AG04449 (cell line): ENCODE measurements around the gene ZNF708.
A peak's percentile ranks its signal among the peaks of the same experiment; 100 is the strongest.
"Not testable (repeated sequence)": the region's sequence is repeated elsewhere in the genome, so short reads cannot be mapped to it uniquely, and the experiment has no call there.

Experiments
- CTCF ChIA-PET: fragments of 350-600 bp; formaldehyde crosslinking; extraction: SDS; loops from one replicate; lab custom pipeline; 2021; ENCODE audit warnings: antibody characterized with exemption; lab: Yijun Ruan, JAX
- POLR2A ChIA-PET: fragments of 400-600, 350-600 bp; formaldehyde crosslinking; extraction: SDS; loops from one replicate; lab custom pipeline; 2020; ENCODE audit warnings: antibody characterized with exemption, inconsistent platforms; lab: Yijun Ruan, JAX
- DNase-seq: peaks from one replicate; pipeline ENCODE4 v3.0.0-alpha.2; 2010; ENCODE audit warnings: low read depth, low spot score
- H3K4me3 ChIP-seq: 2 replicates; pipeline ENCODE4 v1.5.1; 2011; ENCODE audit warnings: low read depth, mild to moderate bottlenecking, control low read depth, low read length
- CTCF ChIP-seq: IDR thresholded peaks from one replicate; pipeline ENCODE4 v1.5.1; 2011; ENCODE audit warnings: mild to moderate bottlenecking, moderate library complexity, low read length, control low read depth, inconsistent platforms; ENCODE audit not compliant: insufficient read depth; ENCODE audit errors: missing control alignments

Gene ZNF708

DNA sequence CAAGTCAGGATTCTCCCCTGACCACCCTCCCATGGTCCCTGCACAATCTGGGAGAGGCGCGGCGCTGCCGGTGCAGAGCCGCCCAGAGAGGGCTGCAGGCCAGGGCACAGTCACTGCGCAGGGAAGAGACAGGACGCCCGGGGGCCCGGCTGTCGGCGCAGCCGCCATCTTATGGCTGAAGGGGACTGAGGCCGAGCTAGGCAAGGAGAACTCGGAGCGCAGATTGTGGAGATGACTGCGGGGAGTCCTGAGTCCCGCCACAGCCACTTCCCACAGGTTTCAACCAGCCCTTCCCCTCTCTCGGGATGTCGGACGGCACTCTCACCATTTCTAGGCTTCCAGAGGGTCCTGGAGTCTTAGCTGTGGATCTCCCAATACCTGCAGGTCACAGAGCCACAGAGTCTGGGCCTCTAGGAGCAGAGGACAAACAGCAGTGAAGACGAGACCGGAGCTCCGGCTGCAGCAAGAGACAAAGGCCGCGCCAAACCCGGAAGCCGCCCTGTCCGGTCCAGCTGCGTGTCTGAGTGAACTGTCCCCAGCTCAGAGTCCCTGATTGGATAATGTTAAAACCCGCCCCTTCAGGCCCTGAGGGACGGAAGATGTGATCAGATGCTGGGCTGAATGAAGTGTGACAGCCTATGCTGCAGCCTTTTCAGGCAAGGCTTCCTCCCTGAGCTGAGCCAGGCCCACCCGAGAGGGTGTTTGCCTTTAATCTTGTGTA, at the start of gene ZNF708:
Gene ZNF708, minus strand, starts transcription at position 526 of the 721 bp plus-strand sequence. Its CDS starts 198 bp downstream, at position 328.
- DNase-seq: peak; percentile 57
- H3K4me3 ChIP-seq: peak within 1 kb of the TSS; percentile 95
- CTCF ChIA-PET: interaction anchor here (1.4 kb wide), 1 partner anchor 30 kb away, joined by 3 read pairs; the partner anchor contains the start of gene ZNF738
- POLR2A ChIA-PET: interaction anchor here (0.7 to 1.7 kb wide), 9 partner anchors 19 to 905 kb away, joined by 3 to 11 read pairs (median 4); partner anchors contain the start of genes ZNF429, ZNF430, ZNF493 and ZNF626
- no peak for TF ChIP-seq CTCF

DNA sequence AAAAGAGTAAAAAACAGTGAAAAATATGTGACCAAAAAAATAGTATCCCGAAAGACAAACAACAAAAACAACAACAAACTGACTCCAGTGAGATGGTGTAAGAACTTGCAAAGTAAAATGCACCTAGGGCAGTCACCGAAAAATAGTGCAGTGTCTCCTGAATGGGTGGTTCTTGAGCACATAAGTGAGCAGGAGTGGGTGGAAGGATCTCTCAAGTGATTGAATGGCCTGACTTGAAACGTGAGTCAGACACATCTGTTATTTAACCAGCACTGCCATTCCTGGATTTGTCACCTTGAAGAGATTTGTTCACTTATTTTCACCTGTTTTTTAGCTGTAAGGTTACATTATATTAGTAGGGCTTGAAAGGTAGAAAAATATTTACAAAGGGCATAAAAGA, 33.1 kb upstream of the ZNF708 start:
- no peak for DNase-seq
- no peak overlapping the region for H3K4me3 ChIP-seq

GRCh38 chr19:21358768-21359451, 29.7 kb upstream of the ZNF708 start, which contains the start of gene ZNF738:
Gene ZNF738, plus strand, starts transcription at chr19:21359000. Its CDS starts 141 bp downstream, at chr19:21359141.
- ChIA-PET CTCF (interaction anchor here (1.0 kb wide), 1 partner anchor 29 kb away, joined by 3 read pairs; the partner anchor contains the start of gene ZNF708), POLR2A (interaction anchor here (0.7 to 2.2 kb wide), 3 partner anchors 9 to 436 kb away, joined by 3 to 11 read pairs (median 3); partner anchors contain the start of genes ZNF708 and ZNF85)
- peak; percentile 78 for DNase-seq
- no peak for TF ChIP-seq CTCF
- peak within 1 kb of the TSS; percentile 74 for H3K4me3 ChIP-seq

More for the DNA sequence above, 33.1 kb upstream of the ZNF708 start:
- ChIA-PET POLR2A (no interaction called here), CTCF (no interaction called here)
- TF ChIP-seq CTCF: no peak

- ChIA-PET CTCF (no interaction called here), POLR2A (no interaction called here)
- TF ChIP-seq CTCF: no peak
- DNase-seq: no peak
- no peak overlapping the region for H3K4me3 ChIP-seq
Measured at GRCh38 chr19:21352830-21353229, 23.6 kb upstream of the ZNF708 start.

DNA sequence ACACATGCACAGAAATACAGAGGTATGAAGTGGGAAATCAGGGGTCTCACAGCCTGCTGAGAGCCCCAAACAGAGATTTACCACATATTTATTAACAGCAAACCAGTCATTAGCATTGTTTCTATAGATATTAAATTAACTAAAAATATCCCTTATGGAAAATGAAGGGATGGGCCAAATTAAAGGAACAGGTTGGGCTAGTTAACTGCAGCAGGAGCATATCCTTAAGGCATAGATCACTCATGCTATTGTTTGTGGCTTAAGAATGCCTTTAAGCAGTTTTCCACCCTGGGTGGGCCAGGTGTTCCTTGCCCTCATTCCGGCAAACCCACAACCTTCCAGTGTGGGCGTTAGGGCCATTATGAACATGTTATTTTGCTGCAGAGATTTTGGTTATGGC, 15.6 kb upstream of the ZNF708 start:
- DNase-seq, H3K4me3 ChIP-seq, CTCF ChIA-PET, POLR2A ChIA-PET: not testable (repeated sequence)

DNA sequence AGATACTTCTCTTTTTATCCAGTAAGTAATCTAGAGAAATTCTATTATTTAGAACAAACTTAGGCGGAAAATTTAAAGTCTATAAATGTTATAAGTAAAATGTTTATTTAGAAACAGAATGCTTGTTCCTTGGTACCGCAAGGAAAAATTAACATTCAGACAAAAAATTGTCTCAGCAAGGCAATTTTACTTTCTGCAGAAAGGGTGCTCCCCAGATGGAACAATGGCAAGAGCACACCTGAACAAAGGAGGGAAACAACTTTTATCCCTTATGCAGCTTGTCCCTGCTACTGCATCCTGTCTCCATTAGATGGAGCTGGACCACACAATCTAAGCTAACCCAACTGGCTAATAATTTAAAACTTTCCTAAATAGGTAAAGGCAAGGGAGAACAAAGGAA, 6.5 kb upstream of the ZNF708 start:
- POLR2A ChIA-PET: no interaction called here
- no peak for DNase-seq
- H3K4me3 ChIP-seq: no peak overlapping the region
- CTCF ChIA-PET: no interaction called here
- TF ChIP-seq CTCF: no peak
